GM23338 (cell line): ENCODE data around the gene LNPEP. TPM values are rescaled to one million over a fixed set of nuclear protein-coding genes. Genes with fewer than 3 reads are reported as not detected.

Experiments
- ATAC-seq: fragments of 200-7000 bp; cut with Tn5 transposase; 3 replicates; pipeline ENCODE4 v1.9.1; 2020
- DNase-seq: peaks from one replicate; pipeline ENCODE4 v3.0.0-alpha.2; 2015; ENCODE audit warnings: low spot score
- H2AFZ ChIP-seq: fragments of 200-600 bp; sonication (generic); 2 replicates; pipeline ENCODE4 v1.8.0; 2016; ENCODE audit warnings: antibody characterized with exemption, mild to moderate bottlenecking, moderate library complexity
- H3F3A ChIP-seq: fragments of 200-600 bp; sonication (generic); replicated peaks from 2 replicates; pipeline ENCODE4 v1.8.0; 2017; ENCODE audit warnings: antibody characterized with exemption, mixed run types, low read depth
- H3K27ac ChIP-seq: fragments of 200-600 bp; sonication (generic); 2 replicates; pipeline ENCODE4 v1.6.1; 2016; ENCODE audit warnings: low read depth
- H3K27me3 ChIP-seq: fragments of 200-600 bp; sonication (generic); 2 replicates; pipeline ENCODE4 v1.8.0; 2016; ENCODE audit warnings: mild to moderate bottlenecking, mixed run types, moderate library complexity; ENCODE audit not compliant: insufficient read depth
- H3K36me3 ChIP-seq: fragments of 200-600 bp; sonication (generic); 2 replicates; pipeline ENCODE4 v1.8.0; 2016; ENCODE audit warnings: mild to moderate bottlenecking; ENCODE audit not compliant: insufficient read depth
- H3K4me1 ChIP-seq: fragments of 200-600 bp; sonication (generic); 2 replicates; pipeline ENCODE4 v1.8.0; 2016; ENCODE audit warnings: mild to moderate bottlenecking, moderate library complexity; ENCODE audit not compliant: insufficient read depth
- H3K4me2 ChIP-seq: fragments of 200-600 bp; sonication (generic); 2 replicates; pipeline ENCODE4 v1.7.1; 2017; ENCODE audit warnings: mixed run types
- H3K4me3 ChIP-seq: fragments of 200-600 bp; sonication (generic); 2 replicates; pipeline ENCODE4 v1.6.1; 2016; ENCODE audit warnings: mixed run types
- H3K79me2 ChIP-seq: fragments of 200-600 bp; sonication (generic); replicated peaks from 2 replicates; pipeline ENCODE4 v1.8.0; 2017; ENCODE audit warnings: mild to moderate bottlenecking; ENCODE audit not compliant: insufficient read depth
- H3K9me2 ChIP-seq: fragments of 200-600 bp; sonication (generic); 2 replicates; pipeline ENCODE4 v1.8.0; 2017; ENCODE audit not compliant: insufficient read depth
- H4K20me1 ChIP-seq: fragments of 200-600 bp; sonication (generic); replicated peaks from 2 replicates; pipeline ENCODE4 v1.8.0; 2017; ENCODE audit warnings: mild to moderate bottlenecking; ENCODE audit not compliant: insufficient read depth
- H3K27ac Mint-ChIP-seq: 2 replicates; pipeline ENCODE4 v1.8.0; 2020; ENCODE audit warnings: inconsistent platforms, mild to moderate bottlenecking, moderate library complexity, mixed read lengths
- H3K27me3 Mint-ChIP-seq: 3 replicates; pipeline ENCODE4 v1.8.0; 2022; ENCODE audit warnings: low read depth, mild to moderate bottlenecking, moderate library complexity, mixed read lengths, inconsistent platforms; ENCODE audit not compliant: insufficient read depth, poor library complexity
- H3K36me3 Mint-ChIP-seq: 3 replicates; pipeline ENCODE4 v1.8.0; 2021; ENCODE audit warnings: low read depth, mild to moderate bottlenecking, inconsistent platforms, moderate library complexity, mixed read lengths
- H3K4me1 Mint-ChIP-seq: 3 replicates; pipeline ENCODE4 v1.8.0; 2020; ENCODE audit warnings: mild to moderate bottlenecking, inconsistent platforms, mixed read lengths
- H3K4me3 Mint-ChIP-seq: 3 replicates; pipeline ENCODE4 v1.8.0; 2021; ENCODE audit warnings: moderate library complexity, mild to moderate bottlenecking, inconsistent platforms, mixed read lengths
- H3K9me3 Mint-ChIP-seq: 3 replicates; pipeline ENCODE4 v1.8.0; 2020; ENCODE audit warnings: moderate library complexity, mild to moderate bottlenecking, inconsistent platforms, mixed read lengths
- CREB1 ChIP-seq: fragments of 250-450 bp; sonication (Bioruptor Pico); IDR thresholded peaks from 2 replicates; pipeline ENCODE4 v1.5.0; 2020; ENCODE audit warnings: low read depth, mild to moderate bottlenecking, moderate library complexity
- CTCF ChIP-seq, 2 experiments: fragments of 200-600 bp in 1 of 2; sonication (generic) in 1 of 2; conservative IDR thresholded peaks; 2 replicates each; pipeline versions ENCODE4 v1.5.1 to v1.6.1; 2016 to 2017; ENCODE audit warnings: antibody characterized with exemption in 2 of 2, low read depth in 2 of 2, mild to moderate bottlenecking in 2 of 2, moderate library complexity in 1 of 2
- EZH2 ChIP-seq: fragments of 200-600 bp; sonication (generic); IDR thresholded peaks from one replicate; pipeline ENCODE4 v1.8.0; 2017; ENCODE audit warnings: antibody characterized with exemption, mild to moderate bottlenecking, low read depth; ENCODE audit not compliant: unreplicated experiment
- JUNB ChIP-seq: IDR thresholded peaks from one replicate; pipeline ENCODE4 v1.6.1; 2016; ENCODE audit warnings: antibody characterized with exemption; ENCODE audit not compliant: unreplicated experiment
- POLR2AphosphoS5 ChIP-seq: IDR thresholded peaks from 2 replicates; pipeline ENCODE4 v1.6.1; 2016; ENCODE audit warnings: antibody characterized with exemption, low read depth
- STAT1 ChIP-seq: IDR thresholded peaks from one replicate; pipeline ENCODE4 v1.6.1; 2016; ENCODE audit warnings: antibody characterized with exemption; ENCODE audit not compliant: unreplicated experiment
- ZNF114 ChIP-seq: fragments of 250-450 bp; sonication (Bioruptor Pico); IDR thresholded peaks from 2 replicates; pipeline ENCODE4 v1.5.0; 2020; ENCODE audit warnings: mild to moderate bottlenecking, moderate library complexity
- polyA plus RNA-seq: library from polyadenylated mRNA; unstranded; fragments of >200 nt; fragmentation: Nextera tagmentation; extraction: Ambion mirVana; gene quantifications from 2 replicates; pipeline ENCODE4 v1.2.1, GENCODE V29; 2016
- total RNA-seq: library from RNA; depleted of rRNA; stranded (reverse); fragments of >200 nt; shearing (Covaris generic); gene quantifications from 2 replicates; pipeline ENCODE4 v1.2.3, GENCODE V29; 2014

LNPEP gene
- total and polyA plus RNA-seq, 2 experiments from 2014 or later: 1.2 to 8.3 TPM

- no peak overlapping the region for H3K4me3 ChIP-seq
Measured at GRCh38 chr5:96896806-96897205, 39.1 kb upstream of the LNPEP start.

DNA sequence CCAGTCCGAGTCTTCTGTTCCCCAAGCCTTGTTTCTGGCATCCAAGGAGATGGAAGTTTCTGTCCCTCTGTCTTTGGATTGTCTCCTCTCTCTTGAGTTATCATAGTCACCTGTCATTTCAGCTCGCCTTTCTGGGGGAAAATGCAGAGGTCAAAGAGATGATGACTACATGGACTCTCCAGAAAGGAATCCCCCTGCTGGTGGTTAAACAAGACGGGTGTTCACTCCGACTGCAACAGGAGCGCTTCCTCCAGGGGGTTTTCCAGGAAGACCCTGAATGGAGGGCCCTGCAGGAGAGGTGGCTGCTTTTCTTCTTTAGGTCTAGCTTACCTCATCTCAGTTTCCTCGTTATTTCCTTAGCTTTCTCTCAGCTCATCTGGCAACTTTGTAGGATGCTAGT, 34.5 kb upstream of the LNPEP start:
- peak; percentile 56 for ATAC-seq
- Histone ChIP-seq H3K27ac (no peak overlapping the region), H4K20me1 (no peaks in the 10 kb centered on the region), H2AFZ (no peak overlapping the region), H3F3A (no peaks in the 10 kb centered on the region), H3K4me3 (no peak overlapping the region), H3K36me3 (no peaks in the 10 kb centered on the region), H3K4me1 (no peaks in the 10 kb centered on the region), H3K79me2 (no peaks in the 10 kb centered on the region), H3K27me3 (no peaks in the 10 kb centered on the region), H3K9me2 (no peaks in the 10 kb centered on the region), H3K4me2 (no peak overlapping the region)
- Mint-ChIP-seq H3K4me3 (no peak overlapping the region), H3K27ac (no peak overlapping the region), H3K27me3 (no peaks in the 10 kb centered on the region), H3K36me3 (no peaks in the 10 kb centered on the region), H3K9me3 (no peaks in the 10 kb centered on the region), H3K4me1 (no peaks in the 10 kb centered on the region)
- DNase-seq: peak; percentile 50
- TF ChIP-seq CREB1 (CRISPR knock-in tag) (no peak), POLR2AphosphoS5 (no peak), CTCF (conservative IDR thresholded peaks at IDR 0.05; ENCODE audit: low read depth in 2 of 2) (peak; percentile 23 to 41), STAT1 (no peak), ZNF114 (CRISPR knock-in tag) (no peak), EZH2 (no peak)

More at GRCh38 chr5:96896806-96897205, 39.1 kb upstream of the LNPEP start:
- Histone ChIP-seq H2AFZ (no peak overlapping the region), H3K79me2 (no peaks in the 10 kb centered on the region), H3K36me3 (no peaks in the 10 kb centered on the region), H4K20me1 (no peaks in the 10 kb centered on the region), H3K9me2 (no peaks in the 10 kb centered on the region), H3K4me2 (no peak overlapping the region), H3F3A (no peaks in the 10 kb centered on the region), H3K4me1 (no peaks in the 10 kb centered on the region), H3K27ac (no peak overlapping the region), H3K27me3 (no peaks in the 10 kb centered on the region)
- no peaks in the 10 kb centered on the region for H3K27me3 Mint-ChIP-seq
- DNase-seq (no peak), ATAC-seq (no peak)
- H3K4me1 Mint-ChIP-seq: no peaks in the 10 kb centered on the region
- no peaks in the 10 kb centered on the region for H3K9me3 Mint-ChIP-seq
- H3K27ac Mint-ChIP-seq: no peak overlapping the region
- no peak overlapping the region for H3K4me3 Mint-ChIP-seq
- no peaks in the 10 kb centered on the region for H3K36me3 Mint-ChIP-seq
- 0 out of 4 replicates have a peak, but pooled peaks of 1 of the 2 experiments have one; percentile 5 for TF ChIP-seq CTCF (conservative IDR thresholded peaks at IDR 0.05; ENCODE audit: low read depth in 2 of 2)
- TF ChIP-seq JUNB: no peak
